SW480 (cell line): ENCODE data around the gene MAP2K4.
"Not testable (repeated sequence)": the region's sequence is repeated elsewhere in the genome, so short reads cannot be mapped to it uniquely, and the experiment has no call there.

Experiments
- DNase-seq: peaks from one replicate; pipeline ENCODE4 v3.0.0-alpha.2; 2016; ENCODE audit warnings: low spot score

Gene MAP2K4

DNA sequence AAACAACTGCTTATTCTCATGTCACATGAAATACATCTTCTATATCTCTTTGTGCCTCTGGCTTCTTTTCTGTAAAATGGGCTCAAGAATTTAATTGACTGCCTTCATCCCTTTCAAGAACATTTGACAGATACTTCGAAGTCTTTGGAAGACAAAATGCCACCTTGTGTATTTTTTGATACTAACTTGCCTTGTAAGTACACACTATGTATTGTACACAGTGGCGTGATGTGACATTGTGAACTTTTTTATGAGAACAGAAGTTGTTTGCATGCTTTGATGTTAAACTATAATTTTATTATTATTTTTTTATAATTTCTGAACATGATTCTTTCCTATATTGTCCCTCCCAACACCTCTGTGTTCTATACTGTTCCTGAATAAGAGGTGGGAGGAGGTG lies 73.7 kb downstream of the MAP2K4 start:
- no peak for DNase-seq

DNA sequence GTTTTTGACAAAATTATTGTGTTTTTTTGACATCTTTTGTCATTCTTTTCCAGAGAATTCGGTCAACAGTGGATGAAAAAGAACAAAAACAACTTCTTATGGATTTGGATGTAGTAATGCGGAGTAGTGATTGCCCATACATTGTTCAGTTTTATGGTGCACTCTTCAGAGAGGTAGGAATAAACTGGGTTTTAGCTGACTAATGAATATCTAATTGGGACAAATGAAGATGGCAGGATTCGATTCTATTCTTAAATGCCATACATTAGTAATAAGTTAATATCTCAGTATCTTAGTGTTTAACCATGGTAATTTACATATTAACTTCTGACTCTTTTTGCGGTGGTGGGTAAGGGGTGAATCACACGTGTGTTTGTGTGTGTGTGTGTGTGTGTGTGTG lies 74.8 kb downstream of the MAP2K4 start:
- no peak for DNase-seq

DNA sequence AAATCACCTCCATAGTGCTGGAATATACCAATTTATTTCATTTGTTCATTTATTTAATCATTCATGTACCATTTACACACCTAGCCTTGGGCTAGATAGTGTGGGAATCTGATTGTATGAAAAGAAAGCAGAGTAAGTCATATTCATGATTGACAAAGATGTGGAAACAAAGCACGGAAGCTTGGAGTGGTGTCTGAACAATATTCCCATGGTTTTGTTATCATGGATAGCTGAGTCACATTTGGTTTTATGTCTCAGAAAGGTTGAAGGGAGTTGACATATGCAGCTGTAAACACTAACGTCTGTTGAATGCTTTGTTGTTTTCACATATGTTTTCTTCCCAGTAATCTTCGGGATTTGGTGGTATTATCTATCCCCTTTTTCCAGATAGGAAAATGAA lies 76.6 kb downstream of the MAP2K4 start:
- no peak for DNase-seq

DNA sequence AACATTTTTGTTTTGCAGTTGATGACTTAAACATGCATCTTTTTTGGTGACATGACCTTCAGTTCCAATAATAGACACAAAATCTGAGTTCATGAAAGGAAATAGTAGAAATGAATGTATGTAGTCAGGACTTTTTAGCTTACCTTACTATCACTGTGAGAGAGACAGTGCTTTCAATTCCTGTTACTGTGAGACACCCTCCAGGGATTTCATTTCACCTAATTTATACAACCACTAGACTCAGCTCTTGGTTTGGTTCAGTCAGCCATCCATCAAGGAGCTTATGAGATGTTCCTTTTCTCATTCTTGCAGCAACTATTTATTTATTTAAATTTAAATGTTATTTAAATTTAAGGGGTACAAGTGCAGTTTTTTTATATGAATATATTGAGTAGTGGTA lies 77.9 kb downstream of the MAP2K4 start:
- DNase-seq = no peak

DNA sequence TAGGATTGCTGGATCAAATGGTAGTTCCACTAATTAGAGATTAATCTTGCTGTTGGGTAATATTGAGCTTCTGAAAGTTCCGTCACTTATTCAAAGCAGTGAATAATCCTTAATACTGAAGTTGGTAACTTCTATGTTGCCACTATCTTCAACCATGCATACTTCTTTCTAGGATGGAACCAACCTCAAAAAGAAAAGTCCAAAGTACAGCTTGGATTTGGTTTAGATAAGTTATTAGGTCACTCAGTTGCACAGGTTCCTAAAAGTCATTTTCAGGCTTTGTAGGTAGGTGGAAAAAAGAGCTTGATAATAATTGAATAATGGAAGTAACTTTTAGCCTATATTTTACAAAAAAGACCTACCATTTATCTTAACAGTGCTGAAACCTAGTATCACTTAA lies 78.7 kb downstream of the MAP2K4 start:
- DNase-seq = no peak

DNA sequence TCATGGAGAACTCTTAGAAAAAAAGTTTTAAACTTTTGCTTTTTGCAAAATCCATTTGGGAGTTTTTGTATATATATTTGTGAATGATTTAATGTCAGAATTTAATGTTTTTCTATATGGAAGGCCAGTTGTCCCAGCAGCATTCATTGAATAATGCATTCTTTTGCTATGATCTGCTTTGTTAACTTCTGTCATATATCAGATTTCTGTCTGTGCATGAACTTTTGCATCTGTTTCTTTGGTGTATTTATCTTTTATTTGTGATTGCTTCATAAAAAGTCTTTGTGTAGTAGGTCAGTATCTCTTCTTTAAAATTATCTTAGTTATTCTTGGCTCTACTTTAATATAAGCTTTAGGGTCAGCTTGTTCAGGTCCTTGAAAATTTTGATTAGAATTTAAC lies 84.2 kb downstream of the MAP2K4 start:
- DNase-seq = no peak

DNA sequence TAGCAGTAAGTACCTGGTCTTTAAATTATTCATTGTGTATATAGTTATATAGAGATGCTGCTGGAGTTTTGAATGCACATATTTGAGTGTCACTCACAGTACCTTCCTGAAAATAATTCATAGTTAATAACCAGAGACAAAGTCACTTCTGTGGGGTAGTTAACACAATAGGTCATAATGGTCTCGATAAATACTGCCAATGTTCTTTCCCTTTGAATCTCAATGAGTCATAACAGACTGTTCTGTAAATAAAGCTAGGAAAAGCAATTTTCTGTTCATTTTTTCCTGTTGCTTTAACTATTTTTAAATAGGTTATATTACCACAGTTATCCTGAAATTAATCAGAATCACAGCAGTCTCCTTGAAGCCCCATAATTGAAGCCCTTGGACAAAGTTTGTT lies 87.2 kb downstream of the MAP2K4 start:
- no peak for DNase-seq

DNA sequence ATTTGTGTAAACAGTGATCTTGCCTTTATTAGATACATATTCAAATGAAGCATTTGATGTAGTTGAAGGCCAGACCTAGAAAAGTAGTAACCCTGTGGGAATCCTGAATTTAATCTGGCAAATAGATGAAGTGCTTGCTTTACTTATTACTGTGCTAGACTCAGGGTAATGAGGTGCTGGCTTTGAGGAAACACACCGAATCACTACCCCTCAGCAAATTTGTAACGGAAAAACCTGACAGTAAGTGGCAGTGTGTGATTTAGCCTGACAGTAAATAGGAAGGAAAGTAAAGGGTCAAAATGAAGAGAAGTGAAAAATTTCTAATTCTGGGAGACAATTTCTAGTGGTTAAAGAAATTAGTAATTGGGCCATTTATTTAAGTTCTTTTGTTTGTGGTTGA lies 90.2 kb downstream of the MAP2K4 start:
- DNase-seq = no peak

DNA sequence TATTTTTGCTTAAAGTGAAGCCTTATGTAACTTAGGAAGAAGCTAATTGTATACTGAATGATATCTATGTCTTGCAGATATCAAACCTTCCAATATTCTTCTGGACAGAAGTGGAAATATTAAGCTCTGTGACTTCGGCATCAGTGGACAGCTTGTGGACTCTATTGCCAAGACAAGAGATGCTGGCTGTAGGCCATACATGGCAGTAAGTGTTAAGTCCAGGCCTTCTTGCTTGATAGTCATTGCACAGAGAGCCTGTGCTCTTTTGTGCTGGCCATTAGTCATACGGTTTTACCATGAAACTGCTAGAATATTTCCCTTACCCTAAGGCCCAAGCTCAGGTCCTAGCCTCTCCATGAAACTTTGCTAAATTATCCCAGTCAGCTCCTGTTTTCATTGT lies 92.5 kb downstream of the MAP2K4 start:
- DNase-seq = no peak

DNA sequence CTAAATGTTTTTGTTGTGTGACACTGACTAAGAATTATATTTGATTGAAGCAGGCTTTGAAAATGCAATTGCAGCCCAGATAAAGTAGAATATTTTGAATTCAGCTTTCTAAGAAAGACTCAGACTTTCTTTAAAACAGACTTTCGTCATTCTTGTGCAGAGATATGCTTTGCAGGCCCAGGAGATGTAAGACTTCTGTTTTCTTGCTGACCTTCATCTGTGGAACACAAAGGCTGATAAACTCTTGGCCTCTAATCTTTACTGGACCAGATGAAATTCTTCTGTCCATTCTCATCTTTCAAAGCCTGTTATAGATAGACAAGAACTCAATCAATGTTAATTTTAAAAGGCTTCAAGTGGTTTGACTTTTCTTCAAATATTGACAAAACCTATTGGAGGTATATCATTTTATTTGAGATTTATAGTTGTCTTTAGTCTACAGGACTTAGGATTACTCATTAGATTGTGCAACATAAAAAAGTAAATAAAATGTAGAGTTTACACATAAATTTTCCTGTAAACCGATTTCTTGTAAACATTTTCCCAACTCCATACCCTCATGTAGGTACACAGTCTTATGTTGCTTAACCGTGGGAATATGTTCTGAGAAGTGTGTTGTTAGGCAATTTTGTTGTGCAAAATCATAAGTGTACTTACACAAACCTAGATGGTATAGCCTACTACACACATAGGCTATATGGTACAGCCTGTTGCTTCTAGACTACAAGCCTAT lies 94.2 kb downstream of the MAP2K4 start:
- no peak for DNase-seq

DNA sequence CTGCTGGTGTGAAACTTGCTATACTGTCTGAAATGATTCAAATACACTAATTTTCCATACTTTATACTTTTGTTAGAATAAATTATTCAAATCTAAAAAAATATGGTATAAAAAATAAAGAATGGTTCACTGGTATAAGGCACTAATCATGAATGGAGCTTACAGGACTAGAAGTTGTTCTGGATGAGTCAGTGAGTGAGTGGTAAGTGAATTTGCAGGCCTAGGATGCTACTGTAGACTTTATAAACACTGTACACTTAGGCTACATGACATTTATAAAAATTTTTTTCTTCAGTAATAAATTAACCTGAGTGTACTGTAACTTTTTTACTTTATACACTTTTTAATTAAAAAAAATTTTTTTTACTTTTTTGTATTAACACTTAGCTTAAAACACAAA lies 95.5 kb downstream of the MAP2K4 start:
- DNase-seq = no peak

DNA sequence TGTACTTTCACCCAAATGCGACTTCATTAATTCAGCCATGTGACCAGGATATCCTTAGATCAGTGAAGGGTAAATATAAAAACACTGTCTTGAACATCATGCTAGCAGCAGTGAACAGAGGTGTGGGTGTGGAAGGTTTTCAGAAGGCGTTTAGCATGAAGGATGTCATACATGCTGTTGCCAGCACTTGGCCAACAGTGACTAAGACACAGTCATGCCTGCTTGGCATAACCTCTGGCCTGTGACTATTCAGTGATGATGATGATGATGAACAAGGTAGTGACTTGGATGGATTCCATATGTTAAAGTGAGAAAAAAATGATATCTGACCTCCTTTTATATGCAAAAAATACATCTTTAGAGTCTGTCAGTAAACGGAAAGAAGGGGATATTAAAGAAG lies 97.9 kb downstream of the MAP2K4 start:
- DNase-seq = no peak

DNA sequence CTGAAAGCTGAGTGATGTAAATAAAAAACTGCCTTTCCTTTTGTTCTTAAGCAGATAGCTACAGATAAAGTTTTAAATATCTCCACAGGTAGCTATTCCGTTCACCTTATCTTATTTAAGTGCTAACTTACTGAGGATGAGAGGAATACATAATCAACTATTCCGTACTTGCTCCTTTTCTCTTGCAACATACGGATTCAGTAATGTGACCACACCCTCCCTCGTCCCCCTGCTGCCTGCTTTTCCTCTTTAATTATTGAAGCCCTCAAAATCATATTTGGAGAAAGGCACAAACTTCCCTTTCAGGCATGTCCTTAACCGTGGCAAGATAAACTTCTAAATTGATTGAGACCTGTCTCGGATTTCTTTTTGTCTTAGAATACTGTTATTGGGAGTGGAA lies 101.4 kb downstream of the MAP2K4 start:
- DNase-seq = no peak

DNA sequence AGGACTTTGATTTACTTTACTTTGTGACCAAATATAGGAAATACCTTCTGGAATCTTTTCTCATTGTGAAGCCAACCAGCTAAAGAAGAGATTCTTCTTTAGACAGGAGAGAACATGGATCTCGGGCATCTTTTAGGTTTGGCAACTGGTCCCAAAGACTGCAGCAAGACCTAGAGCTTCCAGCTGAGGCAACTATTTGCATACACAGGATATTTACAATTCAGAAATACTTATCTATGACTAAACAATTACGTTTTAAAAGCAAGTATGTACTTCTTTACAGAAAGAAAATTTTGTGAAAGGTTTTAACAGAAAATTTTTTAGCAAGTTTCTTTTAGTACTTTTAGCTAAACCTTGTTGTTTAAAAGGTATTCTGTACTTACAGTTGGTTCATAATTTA lies 106.5 kb downstream of the MAP2K4 start:
- DNase-seq = no peak

DNA sequence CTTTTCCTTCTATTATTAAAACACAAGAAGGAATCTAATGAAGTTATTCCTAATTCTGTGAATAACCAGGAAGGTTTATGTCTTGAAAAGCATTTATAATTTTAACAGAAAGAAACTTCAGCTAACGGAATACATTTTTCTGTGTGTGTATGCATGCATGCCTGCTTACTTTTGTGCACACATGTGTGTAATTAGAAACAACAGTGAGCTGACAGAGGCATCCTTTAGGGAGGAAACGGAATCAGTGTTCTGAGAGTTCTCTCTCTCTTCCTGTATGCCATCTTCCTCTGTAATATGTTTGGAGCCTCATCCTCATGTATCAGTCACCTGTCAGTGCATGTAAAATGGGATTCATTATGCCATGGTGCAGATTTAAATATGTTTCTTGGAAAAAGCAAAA lies 107.0 kb downstream of the MAP2K4 start:
- no peak for DNase-seq

DNA sequence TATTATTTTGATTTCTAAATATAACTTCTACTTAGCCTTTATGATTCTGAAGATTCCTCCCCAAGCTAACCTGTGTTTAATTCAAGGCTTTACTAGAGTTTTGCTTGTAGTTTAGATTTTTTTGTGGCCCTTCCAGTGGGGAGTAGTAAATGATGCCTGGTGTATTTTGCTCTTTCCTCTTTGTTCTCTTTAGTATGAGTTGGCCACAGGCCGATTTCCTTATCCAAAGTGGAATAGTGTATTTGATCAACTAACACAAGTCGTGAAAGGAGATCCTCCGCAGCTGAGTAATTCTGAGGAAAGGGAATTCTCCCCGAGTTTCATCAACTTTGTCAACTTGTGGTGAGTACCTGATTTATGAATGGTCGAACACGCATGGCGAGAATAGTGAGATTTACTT lies 108.3 kb downstream of the MAP2K4 start:
- no peak for DNase-seq

DNA sequence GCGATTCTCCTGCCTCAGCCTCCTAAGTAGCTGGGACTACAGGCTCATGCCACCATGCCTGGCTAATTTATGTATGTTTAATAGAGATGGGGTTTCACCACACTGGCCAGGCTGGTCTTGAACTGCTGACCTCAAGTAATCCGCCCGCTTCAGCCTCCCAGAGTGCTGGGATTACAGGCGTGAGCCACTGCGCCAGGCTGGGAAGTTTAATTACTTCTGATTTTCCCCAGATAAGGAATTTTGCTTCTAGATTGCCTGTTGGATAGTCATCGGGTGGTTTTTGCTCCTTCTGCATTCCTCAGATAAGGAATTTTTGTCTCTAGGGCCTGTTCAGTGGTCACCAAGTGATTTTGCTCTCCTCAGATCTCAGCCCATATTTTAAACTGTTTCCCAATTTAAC lies 112.5 kb downstream of the MAP2K4 start:
- DNase-seq = no peak

DNA sequence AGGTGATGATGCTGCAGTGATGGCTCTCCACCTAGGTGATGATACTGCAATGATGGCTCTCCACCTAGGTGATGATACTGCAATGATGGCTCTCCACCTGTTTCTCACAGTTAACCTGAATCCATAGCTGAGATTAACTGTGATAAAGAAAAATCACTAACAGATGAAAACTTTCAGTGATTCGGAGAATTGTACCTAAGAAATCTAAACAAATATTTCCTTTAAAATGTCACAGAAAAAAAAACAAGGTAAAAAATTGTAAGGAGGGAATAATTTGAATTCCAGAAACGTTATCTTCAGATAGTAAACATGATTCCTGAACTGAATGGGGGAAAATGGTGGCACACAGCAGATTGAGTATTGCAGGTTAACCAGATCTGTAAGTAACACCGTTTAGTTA lies 113.4 kb downstream of the MAP2K4 start:
- no peak for DNase-seq

DNA sequence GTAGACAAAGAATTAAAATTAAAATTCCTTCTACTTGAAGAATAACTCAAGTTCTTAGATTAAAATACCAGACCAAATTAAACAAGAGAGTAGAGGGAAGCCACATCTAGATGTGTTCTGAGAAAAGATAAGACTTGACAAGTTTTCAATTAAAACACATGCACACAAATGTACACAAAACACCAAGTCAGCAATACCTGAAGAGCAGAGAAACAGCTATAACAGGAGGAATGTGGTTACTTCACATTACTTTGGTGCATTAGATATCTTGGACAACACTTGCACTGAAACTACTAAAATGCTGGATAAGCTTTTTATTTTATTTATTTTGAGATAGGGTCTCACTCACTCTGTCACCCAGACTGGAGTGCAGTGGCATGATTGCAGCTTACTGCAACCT lies 113.9 kb downstream of the MAP2K4 start:
- DNase-seq = no peak

DNA sequence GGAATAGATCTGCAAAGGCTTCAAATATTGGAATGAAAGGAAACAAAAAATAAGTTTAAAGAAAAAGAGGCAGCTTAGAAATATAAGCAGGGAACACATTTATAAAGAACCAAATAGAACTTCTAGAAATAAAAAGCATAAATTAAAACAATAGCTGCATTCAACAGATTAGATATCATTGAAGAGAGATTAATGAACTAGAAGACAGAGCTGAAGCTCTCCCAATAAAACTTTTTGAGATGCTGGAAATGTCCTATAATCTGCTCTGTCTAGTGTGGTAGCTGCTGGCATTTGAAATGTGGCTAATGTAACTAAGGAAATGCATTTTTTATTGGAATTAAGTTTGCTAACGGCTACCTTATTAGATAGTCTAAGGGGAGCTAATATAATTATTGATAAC lies 115.6 kb downstream of the MAP2K4 start:
- DNase-seq = no peak

DNA sequence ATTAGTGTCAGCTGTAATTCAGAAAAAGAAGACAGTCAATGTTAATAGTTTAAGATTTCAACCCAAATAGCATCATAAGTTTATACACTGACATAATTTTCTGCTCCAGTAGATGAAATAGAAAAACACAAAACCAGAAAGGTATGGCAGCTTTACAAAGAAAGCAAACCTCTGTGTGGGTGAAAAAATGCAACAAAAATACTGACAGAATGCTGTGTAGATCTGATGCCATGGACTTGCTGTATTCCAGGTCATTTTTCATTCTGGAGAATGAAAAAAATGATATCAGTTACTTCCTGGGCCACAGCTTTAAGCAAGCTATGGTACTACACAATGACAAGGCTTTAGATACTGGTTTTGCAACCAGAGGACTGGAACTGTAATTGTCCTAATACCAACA lies 116.0 kb downstream of the MAP2K4 start:
- DNase-seq = no peak

DNA sequence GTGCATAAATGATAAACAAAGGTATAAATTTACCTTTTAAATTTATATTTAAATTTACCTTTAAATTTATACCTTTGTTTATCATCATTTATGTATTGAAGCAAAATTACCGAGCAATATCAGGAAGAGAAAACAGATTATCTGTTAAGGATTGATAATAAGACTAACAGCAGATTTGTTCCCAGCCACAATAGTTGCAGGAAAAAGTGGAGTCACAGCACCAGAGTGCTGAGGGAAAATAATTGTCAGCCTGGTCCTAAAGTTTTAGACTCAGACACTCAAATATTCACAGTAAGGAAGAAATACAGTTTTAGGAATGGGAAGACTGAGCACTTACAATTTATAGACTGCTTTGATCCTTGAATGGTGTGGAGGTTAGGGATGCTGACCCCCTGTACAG lies 117.2 kb downstream of the MAP2K4 start:
- no peak for DNase-seq

DNA sequence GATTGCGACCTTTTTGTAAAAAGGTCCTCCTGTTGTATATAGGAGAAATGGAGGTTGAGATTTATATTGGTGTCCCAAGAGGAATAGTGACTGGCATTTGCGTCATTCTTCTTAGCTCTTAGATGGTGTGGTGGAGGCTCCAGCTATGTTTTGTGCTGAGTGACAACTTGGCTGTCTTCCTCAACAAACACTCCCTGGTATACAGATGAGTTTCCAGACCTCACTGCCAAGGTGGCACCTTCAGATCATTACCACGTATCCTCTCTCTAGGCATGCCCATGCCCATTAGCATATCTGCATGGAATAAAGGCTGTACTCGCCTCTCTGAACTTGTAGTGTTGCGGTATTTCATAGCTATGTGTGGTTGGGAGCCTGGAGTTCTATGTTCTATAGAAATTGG lies 120.0 kb downstream of the MAP2K4 start:
- no peak for DNase-seq

DNA sequence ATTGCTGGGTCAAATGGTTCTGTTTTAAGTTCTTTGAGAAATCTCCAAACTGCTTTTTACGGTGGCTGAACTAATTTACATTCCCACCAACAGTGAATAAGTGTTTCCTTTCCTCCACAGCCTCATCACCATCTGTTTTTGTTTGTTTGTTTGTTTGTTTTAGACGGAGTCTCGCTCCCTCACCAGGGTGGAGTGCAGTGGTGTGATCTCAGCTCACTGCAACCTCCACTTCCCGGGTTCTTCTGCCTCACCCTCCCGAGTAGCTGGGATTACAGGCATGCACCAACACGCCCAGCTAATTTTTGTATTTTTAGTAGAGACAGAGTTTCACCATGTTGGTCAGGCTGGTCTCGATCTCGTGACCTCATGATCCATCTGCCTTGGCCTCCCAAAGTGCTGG lies 141.5 kb downstream of the MAP2K4 start:
- DNase-seq = not testable (repeated sequence)

DNA sequence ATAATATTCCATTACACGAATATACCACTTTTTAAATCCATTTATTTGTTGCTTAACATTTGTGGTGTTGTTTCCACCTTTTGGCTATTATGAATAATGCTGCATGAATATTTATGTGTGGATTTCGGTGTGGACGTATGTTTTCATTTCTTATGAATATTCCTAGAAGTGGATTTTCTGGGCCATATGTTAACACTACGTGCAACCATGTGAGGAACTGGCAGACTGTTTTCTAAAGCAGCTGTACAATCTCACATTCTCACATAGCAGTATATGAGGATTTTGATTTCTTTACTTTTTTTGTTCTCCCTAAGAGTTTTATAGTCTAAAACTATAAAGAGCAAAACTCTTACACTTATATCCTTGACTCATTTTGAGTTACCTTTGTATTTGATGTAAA lies 143.4 kb downstream of the MAP2K4 start:
- no peak for DNase-seq
